ENCODE results near the gene WDFY1.

WDFY1 gene

GRCh38 chr2:223929571-223930102, 15.5 kb downstream of the WDFY1 start:
- no peak for DNase-seq

GRCh38 chr2:223928113-223929006, 16.8 kb downstream of the WDFY1 start:
- DNase-seq, result no peak

- no peak for DNase-seq
These were observed 20.0 kb downstream of the WDFY1 start for GRCh38 chr2:223925106-223925505.

- no peak for DNase-seq
These were observed 21.2 kb downstream of the WDFY1 start for GRCh38 chr2:223923976-223924375.

DNA sequence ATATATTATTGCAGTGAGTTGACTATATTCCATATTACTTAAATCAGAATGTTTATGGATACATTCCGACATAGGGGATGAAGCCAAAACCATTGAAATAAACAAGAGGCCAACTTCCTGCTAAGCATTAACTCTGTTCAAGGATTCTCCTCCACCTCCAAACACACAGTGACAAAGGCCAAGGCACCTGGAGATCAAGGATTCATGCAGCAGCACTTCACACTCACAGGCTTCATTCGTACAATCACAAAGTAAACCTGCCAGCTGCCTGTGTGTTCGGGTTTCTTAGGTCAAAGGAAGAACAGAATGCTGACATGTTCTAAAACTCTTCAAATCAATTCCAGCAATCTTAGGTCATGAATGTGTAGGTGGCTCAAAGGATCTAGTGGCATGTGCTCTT, 22.8 kb downstream of the WDFY1 start:
- DNase-seq, result no peak

DNA sequence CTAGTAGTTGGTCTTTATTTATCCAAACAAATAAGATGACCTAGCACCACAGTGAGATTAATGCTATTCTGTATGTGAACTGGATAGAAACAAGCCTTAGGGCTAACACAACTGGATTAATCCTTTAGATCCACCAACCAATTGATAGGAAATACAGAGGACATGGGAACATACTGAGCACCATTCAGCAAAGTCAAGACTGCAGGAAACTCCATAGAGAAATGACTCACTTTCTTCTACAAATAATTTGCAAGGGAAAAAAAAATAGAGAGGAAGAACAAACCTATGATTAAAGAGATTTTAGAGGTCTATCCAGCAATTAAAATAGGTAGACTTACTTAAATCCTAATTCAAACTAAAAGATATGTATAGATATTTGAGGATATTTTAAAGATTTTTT, 23.9 kb downstream of the WDFY1 start:
- no peak for DNase-seq

- no peak for DNase-seq
These were observed 25.0 kb downstream of the WDFY1 start for GRCh38 chr2:223920109-223920508.

GRCh38 chr2:223918671-223919134, 26.4 kb downstream of the WDFY1 start:
- DNase-seq, result no peak

- DNase-seq, result no peak
These were observed 28.8 kb downstream of the WDFY1 start for GRCh38 chr2:223916181-223916920.

- DNase-seq, result no peak
These were observed 30.1 kb downstream of the WDFY1 start for GRCh38 chr2:223915071-223915470.

GRCh38 chr2:223914324-223914723, 30.8 kb downstream of the WDFY1 start:
- no peak for DNase-seq

DNA sequence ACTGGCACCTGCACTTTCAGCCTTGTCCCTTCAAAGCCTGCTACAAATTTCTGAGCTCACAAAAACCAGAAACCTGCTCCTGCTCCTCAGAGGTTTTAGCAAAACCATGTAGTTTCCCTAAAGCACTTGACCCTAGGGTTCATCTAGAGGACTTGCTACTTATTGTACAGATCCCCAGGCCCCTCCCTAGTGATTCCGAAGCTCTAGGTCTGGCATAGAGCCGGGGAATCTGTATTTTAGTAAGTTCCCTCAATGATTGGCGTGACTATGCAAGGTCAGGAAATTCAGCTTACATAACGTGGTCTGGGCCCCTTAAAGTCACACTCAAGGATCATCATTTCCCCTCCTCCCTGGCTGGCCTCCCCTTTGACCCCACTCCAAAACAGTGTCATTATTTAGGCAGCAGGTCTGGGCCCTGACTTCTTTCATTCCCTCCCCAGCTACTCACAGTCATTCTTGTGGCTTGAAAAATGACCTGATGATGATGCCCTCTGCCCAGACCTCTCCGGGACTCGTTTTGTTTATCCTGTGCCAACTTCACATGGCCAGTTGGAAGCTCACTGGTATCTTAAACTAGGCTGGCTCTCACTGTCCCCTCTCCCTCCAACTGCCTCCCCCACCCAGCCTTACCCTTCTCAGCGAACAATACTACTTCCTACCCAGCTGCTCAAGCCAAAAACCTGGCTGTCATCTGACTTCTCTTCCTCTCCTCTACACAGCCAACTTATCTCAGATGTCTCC, 36.0 kb downstream of the WDFY1 start:
- DNase-seq, result no peak

DNA sequence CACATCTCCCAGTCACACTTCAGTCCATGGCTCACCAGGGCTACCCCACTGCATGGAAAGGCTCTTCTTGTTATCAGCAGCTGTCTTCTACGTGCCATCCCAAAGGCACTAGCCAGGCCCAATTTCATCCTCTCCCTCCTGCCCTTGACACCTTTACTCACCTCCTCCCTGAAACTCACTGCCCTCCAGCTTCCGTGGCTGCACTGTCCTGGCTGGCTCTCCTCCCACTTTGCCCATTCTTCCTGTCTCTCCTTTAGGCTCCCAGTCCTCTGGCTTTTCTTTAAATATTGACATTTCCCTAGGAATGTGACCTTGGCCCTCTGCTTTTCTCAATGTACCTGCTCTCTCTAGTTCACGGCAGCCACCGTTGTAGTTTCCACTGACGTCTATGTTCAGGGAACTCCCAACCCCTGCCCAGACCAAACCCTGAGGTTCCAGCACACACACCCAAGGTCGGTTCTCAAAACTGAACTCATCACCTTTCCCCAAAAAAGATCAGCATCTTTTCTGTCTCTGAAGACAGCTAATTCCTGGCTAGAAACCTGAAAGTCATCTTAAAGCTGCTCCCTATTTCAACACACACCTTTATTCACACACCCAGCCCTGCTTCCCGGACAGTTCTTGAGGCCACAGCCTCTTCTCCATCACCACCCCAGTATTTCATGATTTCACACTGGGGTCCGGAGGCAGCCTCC, 36.7 kb downstream of the WDFY1 start:
- DNase-seq, result no peak

GRCh38 chr2:223905996-223906395, 39.1 kb downstream of the WDFY1 start:
- DNase-seq, result no peak

DNA sequence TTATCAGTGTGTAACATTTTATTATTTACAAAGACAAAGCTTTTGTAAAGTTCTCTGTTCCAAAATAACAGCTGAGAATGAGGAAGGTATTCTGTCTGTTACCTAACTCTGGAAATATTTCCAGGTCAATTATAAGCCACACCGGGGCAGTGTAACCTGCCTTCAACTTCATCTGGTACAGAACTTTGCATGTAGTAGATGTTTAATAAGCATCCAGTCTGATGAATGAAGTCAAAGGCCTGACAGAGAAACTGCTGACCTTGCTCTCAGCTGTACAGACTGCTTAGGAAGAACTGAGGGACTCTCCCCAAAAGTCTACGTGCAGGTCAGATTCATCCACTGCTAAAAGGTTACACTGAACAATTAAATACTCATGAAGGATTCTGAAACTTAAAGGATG, 43.3 kb downstream of the WDFY1 start:
- DNase-seq, result no peak

- no peak for DNase-seq
These were observed 43.8 kb downstream of the WDFY1 start for GRCh38 chr2:223901311-223901710.

- DNase-seq, result no peak
These were observed 44.6 kb downstream of the WDFY1 start for GRCh38 chr2:223900531-223900930.

- no peak for DNase-seq
These were observed 45.1 kb downstream of the WDFY1 start for GRCh38 chr2:223900066-223900465.

- no peak for DNase-seq
These were observed 47.3 kb downstream of the WDFY1 start for GRCh38 chr2:223897669-223898330.

DNA sequence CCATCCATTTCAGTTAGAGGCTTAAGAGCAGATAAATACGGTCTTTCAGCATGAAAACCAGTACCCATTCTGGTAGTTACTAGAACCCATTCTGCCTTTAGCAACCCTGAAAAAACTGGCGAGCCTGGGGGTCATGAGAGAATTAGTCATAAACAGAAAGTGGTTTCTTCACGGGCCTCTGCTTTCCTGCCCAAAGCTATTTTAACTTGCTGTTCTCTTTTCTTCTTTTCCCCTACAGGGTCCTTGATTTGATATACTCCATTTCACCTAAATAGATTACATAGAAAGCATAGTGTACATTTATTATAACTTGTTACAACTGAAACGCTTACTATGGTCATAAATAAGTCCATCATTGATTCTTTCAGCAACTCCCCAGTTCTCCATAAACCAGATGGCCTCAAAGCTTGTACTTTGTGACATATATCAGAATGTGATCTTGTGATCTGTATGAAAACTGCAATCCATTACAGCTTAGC, 48.3 kb downstream of the WDFY1 start:
- no peak for DNase-seq

DNA sequence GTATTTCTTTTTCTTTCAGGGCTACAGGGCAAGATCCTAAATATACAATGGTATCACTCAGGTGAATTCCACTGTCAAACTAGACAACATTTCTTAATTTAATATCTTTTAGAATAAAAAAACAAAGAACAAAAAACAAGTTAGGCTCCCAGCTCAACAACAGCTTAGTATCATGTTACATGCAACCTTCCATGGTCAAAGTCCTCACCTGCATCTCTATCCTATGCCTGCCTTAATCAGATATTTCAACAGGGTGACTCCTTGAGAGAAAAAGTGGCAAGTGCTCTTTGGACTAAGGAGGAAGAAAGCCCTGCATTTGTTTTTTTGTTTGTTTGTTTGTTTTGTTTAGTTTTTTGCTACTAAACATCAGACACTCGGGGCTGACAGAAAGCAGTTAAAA, 50.2 kb downstream of the WDFY1 start:
- no peak for DNase-seq

- DNase-seq, result no peak
These were observed 51.1 kb downstream of the WDFY1 start for GRCh38 chr2:223894009-223894408.

Measured in femur (tissue), 1 donor.